Epithelial cell of esophagus (primary cell): ENCODE data around the gene CYTIP.

Source experiments
- DNase-seq: peaks from one replicate; pipeline ENCODE4 v3.0.0; 2010; ENCODE audit warnings: low read depth
- H3K4me3 ChIP-seq: 2 replicates; pipeline ENCODE4 v1.5.1; 2011; ENCODE audit warnings: mild to moderate bottlenecking, low read length, control low read depth
- CTCF ChIP-seq: IDR thresholded peaks from 2 replicates; pipeline ENCODE4 v1.5.1; 2011; ENCODE audit warnings: low read depth, mild to moderate bottlenecking, low read length, control low read depth, inconsistent platforms; ENCODE audit not compliant: insufficient read depth; ENCODE audit errors: missing control alignments

Gene CYTIP

GRCh38 chr2:157433394-157433793 is 10.5 kb downstream of the CYTIP start:
- no peak for TF ChIP-seq CTCF
- DNase-seq, result no peak
- no peak overlapping the region for H3K4me3 ChIP-seq

- H3K4me3 ChIP-seq, result no peak overlapping the region
- DNase-seq, result no peak
- TF ChIP-seq CTCF, result no peak
These were observed 11.3 kb downstream of the CYTIP start for GRCh38 chr2:157432475-157433106.

GRCh38 chr2:157431176-157431575 is 12.7 kb downstream of the CYTIP start:
- no peak overlapping the region for H3K4me3 ChIP-seq
- no peak for DNase-seq
- TF ChIP-seq CTCF, result no peak

- H3K4me3 ChIP-seq, result no peak overlapping the region
- DNase-seq, result no peak
- TF ChIP-seq CTCF, result no peak
These were observed 15.3 kb downstream of the CYTIP start for GRCh38 chr2:157428500-157429175.

DNA sequence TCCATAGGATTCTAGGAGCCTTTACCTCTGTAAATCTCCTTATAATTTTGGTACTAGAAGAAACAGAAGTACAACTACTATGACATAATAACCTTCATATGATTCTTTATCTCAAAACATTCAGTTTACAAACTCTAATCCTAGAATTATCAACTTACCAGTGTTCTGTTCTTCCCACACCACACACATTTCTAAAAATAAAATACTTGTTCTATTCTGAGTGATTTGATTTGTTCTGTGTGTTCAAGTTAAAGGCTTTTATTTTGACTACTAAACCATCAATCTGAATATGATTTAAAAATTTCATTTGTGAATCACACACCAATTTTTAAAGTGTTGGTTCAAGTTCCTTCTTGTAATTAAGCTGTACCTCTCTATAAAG is 16.0 kb downstream of the CYTIP start:
- TF ChIP-seq CTCF, result no peak
- DNase-seq, result no peak
- H3K4me3 ChIP-seq, result no peak overlapping the region

GRCh38 chr2:157427003-157427921 is 16.6 kb downstream of the CYTIP start:
- DNase-seq, result no peak
- H3K4me3 ChIP-seq, result no peak overlapping the region
- no peak for TF ChIP-seq CTCF
